NCI-H1436 treated with DMSO at 0.1 percent for 48 hours (cell line): ENCODE measurements around the gene F11.
"Not testable (repeated sequence)": the region's sequence is repeated elsewhere in the genome, so short reads cannot be mapped to it uniquely, and the experiment has no call there.

Experiments
- DNase-seq: peaks from one replicate; lab custom pipeline; 2025; lab: John Stamatoyannopoulos, UW

Gene F11

GRCh38 chr4:186249785-186250754 lies 15.9 kb upstream of the F11 start:
- no peak for DNase-seq

- DNase-seq, result no peak
Measured at GRCh38 chr4:186250760-186251159, 15.2 kb upstream of the F11 start.

- DNase-seq, result no peak
Measured at GRCh38 chr4:186255122-186255521, 10.9 kb upstream of the F11 start.

DNA sequence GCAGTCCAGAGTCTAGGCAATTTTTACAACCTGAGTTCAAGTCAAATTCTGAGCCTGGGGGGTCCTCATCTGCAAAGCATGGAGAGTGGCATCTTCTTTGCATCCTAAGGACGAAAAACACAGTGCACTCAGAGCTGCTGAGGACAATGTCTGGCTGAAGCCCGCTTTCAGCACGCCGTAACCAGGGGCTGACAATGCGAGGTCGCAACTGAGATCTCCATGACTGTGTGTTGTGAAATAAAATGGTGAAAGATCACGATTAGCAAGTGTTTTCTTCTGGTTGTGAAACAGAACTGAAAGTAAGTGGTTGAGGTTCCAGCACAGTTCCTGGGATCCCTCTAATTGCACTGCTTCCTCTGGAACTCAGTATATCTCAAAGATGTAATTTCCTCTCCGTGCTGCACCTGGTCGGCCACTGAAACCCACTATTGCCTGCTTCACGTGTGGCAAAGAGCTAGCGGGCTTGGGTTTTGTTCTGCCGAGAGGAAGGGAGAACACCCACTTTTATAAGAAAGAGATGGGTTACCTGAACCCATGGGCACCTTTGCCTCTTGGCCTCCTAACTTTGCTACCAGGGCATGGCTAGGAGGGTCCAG lies 7.7 kb upstream of the F11 start:
- DNase-seq, result no peak

- DNase-seq, result no peak
Measured at GRCh38 chr4:186260117-186260503, 5.9 kb upstream of the F11 start.

- DNase-seq, result no peak
Measured at GRCh38 chr4:186260504-186261448, 5.2 kb upstream of the F11 start.

DNA sequence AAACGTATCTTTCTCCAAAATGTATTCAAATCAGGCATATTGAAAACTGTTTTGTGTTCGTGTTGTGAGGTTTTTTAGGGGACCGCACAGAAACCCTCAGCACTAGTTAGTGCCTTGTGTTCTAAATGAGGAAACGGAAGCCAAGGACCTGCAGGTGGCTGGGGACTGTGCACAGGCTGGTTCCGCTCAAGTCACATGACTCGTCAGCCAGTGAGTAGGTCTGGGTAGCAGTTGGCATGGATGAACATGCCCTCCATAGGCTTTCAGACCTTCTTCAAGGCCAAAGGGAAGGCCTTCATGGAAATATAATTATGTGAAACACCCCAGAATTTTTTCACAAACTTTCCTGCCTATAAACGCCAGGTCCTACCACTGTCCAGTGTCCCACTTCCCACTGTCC lies 1.3 kb upstream of the F11 start:
- DNase-seq, result no peak

DNA sequence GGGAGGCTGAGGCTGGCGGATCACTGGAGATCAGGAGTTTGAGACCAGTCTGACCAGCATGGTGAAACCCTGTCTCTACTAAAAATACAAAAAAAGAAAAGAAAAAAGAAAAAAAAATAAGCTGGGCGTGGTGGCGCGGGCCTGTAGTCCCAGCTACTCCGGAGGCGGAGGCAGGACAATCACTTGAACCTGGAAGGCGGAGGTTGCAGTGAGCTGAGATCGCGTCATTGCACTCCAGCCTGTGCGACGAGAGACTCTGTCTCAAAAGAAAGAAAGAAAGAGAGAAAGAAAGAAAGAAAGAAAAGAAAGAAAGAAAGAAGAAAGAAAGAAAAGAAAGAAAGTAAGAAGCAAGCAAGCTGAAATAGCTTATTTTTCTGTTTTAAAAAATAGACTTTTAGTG lies 739 bp upstream of the F11 start:
- not testable (repeated sequence) for DNase-seq

DNA sequence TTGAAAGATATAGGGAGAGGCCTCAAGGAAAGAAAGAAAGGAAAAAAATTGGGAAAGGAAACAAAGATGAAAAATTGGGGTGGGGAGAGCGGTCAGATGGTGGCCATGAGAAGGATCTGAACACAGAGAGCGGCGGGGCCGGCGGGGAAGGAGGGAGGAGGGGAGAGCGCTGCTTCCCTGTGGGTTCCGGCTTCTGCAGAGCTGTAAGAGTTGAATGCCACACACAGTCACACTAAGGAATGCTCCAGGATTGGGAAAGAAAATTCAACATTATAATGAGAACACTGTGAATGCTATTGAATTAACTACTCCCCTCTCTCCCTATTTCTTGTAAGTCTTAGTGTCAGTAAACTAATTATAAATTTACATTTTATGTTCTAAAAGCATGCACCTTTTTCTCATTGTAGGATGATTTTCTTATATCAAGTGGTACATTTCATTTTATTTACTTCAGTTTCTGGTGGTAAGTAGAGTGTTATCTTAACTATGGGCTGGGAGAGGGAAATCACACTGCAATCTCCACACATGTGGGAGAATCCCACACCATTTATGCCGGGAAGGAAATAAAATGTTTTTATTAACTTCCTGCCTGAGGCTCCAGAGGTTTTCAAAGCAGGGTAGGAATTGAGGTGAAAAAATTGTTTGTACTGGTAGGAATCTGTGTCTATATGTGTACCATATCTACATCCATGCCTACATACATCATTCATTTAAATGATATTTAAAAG lies 904 bp downstream of the F11 start:
- DNase-seq, result no peak

DNA sequence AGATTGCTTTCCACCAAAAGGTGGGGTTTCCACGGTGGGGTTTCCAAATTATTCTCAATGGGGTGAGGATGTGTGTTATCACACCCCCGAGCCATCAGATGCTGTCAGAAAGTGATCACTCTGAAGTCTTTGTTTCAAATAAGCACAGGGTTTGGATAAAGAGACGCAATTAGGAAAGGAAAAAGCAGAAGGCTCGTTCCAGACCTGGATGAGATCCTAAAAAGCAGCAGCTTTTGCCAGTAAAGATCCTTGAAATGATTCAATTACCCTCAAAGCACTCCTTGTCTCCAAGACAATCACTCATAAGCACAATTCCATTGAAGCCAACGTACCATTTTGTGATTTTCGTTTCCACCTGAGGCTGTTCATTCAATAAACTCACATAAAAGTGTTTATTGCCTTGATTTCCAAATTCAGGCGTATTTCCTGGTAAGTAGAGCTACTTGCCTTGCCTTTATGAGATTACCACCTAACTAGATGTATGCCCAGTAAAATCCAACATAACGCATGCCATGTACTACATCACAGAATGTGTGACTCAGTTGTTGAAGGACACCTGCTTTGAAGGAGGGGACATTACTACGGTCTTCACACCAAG lies 5.2 kb downstream of the F11 start:
- no peak for DNase-seq

GRCh38 chr4:186272699-186273391 lies 6.9 kb downstream of the F11 start:
- no peak for DNase-seq

- DNase-seq, result not testable (repeated sequence)
Measured at GRCh38 chr4:186273392-186273789, 7.4 kb downstream of the F11 start.

GRCh38 chr4:186283311-186283710 lies 17.3 kb downstream of the F11 start:
- DNase-seq, result no peak

DNA sequence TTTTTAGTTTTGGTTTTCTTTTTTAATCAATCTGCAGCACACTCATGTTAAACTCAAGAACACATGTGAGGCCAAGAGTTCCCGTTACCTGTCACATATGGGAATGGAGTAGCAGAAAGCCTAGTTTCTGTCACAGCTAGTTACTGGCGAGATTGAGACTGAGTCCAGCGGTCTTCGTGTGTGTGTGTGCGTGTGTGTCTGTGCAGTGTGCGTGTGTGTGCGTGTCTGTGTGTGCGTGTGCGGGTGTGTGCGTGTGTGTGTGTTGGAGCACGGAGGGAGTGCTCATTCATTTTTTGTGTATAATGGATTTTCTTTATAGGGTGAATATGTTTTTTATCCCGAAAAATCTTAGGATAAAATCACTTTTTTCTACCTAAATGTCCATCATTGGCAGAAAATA lies 19.2 kb downstream of the F11 start:
- DNase-seq, result no peak

DNA sequence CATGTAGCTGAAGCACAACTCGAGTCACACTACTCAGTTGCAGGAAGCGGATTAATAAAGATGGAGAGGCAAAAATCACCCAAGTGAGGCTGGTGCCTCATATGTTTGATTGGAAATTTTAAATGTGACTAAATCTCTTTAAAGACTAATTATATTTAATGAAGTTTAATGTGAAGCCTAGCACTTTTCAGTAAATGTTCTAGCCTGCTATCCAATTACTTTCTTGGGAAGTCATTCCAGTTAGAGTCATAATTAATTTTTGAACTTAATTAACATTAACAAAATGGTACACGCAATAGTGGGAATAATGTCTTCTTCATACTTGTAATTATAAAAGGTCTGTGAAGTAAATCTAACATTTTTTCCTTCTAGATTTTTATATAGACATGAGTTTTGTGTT lies 20.6 kb downstream of the F11 start:
- no peak for DNase-seq

- DNase-seq, result no peak
Measured at GRCh38 chr4:186291256-186291890, 25.4 kb downstream of the F11 start.

DNA sequence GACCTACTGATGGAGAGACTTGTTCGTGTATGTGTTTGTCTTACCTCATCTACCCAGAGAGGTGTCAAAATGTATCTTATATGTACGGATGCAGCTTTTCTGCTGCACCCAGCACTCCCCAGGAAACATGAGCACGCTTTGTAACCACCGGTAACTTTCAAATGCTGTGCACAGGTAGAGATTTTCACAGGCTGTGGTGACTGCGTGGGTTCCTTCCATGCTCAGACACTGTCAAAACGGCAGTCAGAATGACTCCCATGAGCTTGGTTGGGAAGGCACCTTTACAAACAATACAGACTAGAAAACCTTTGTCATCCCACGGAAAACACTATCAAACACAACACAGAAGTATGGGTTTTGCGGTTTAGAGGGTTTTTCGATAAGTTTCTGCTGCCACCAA lies 28.2 kb downstream of the F11 start:
- DNase-seq, result no peak

DNA sequence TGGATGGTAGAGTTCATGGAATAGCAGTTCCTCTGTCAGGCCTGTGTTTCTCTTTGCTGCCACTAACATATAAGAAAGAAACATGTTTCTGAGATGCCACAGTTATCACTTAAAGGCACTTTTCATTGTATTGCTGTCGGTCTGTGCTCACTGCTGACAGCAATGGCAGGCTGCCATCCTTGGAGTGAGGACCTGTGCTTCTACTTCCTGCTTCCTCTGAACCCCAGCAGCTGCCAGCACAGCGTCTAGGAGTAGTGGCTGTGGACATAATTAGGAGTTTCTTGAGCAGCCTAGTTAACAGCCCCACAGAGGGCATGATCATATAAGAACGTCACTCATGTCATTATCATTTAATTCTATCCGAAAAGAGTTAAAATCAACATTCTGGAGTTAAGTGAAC lies 30.5 kb downstream of the F11 start:
- DNase-seq, result no peak

DNA sequence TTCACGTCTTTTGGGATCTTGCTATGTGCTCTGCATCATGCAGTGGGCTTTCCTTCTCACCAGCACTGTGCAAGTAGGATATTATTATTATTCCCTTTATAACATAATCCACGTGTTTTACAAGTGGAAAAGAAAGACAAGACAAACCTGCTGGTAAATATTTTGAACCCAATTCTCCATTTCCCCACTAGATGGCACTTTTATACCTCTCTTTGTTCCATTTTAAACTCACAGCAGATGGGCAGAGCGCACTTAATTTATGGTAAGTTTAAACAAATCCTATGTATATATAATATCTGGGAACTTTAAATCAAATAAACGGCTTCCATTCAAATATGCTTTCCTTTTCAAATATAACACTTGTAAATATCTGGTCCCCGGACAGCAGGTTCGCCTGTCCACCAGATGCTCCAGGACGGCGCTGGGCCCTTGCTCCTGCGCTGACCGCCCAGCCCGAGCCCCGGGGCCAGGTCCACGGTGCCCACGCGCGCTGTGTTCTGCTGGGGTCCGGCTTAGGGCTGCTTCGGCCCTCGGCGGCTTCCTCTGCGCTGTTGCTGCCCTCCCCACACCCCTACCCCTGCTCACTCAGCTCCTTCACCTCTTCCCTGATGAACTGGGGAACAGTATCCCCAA lies 31.1 kb downstream of the F11 start:
- DNase-seq, result no peak
